H9 (cell line): ENCODE data around the gene GHRHR. TPM values are rescaled to one million over a fixed set of nuclear protein-coding genes. Genes with fewer than 3 reads are reported as not detected.

Experiments used
- DNase-seq: peaks from one replicate; pipeline ENCODE4 v3.0.0-alpha.2; 2017
- H2AFZ ChIP-seq: one replicate; pipeline ENCODE4 v1.6.1; 2013; ENCODE audit warnings: mild to moderate bottlenecking, low read length, control low read depth, moderate library complexity
- H2AK5ac ChIP-seq: 2 replicates; pipeline ENCODE4 v1.6.1; 2013; ENCODE audit warnings: low read length, control low read depth, mixed read lengths; ENCODE audit not compliant: insufficient read length
- H2BK120ac ChIP-seq: one replicate; pipeline ENCODE4 v1.6.1; 2013; ENCODE audit warnings: low read depth, mild to moderate bottlenecking, low read length, control low read depth, inconsistent platforms; ENCODE audit not compliant: poor library complexity, severe bottlenecking
- H2BK12ac ChIP-seq: 2 replicates; pipeline ENCODE4 v1.6.1; 2013; ENCODE audit warnings: low read length, control low read depth, mixed read lengths, low read depth; ENCODE audit not compliant: insufficient read length
- H2BK15ac ChIP-seq: 2 replicates; pipeline ENCODE4 v1.6.1; 2013; ENCODE audit warnings: low read depth, low read length, control low read depth
- H2BK20ac ChIP-seq: one replicate; pipeline ENCODE4 v1.6.1; 2013; ENCODE audit warnings: low read depth, mild to moderate bottlenecking, low read length, control low read depth, inconsistent platforms; ENCODE audit not compliant: poor library complexity, severe bottlenecking
- H2BK5ac ChIP-seq: 2 replicates; pipeline ENCODE4 v1.6.1; 2013; ENCODE audit warnings: low read length, control low read depth, mixed read lengths; ENCODE audit not compliant: insufficient read length
- H3K14ac ChIP-seq: 2 replicates; pipeline ENCODE4 v1.6.1; 2013; ENCODE audit warnings: low read length, control low read depth; ENCODE audit not compliant: insufficient read depth
- H3K18ac ChIP-seq: 2 replicates; pipeline ENCODE4 v1.6.1; 2013; ENCODE audit warnings: low read depth, mild to moderate bottlenecking, mixed read lengths, low read length, control low read depth; ENCODE audit not compliant: insufficient read length
- H3K23ac ChIP-seq: 2 replicates; pipeline ENCODE4 v1.6.1; 2013; ENCODE audit warnings: low read length, control low read depth, mixed read lengths, low read depth; ENCODE audit not compliant: insufficient read length
- H3K23me2 ChIP-seq: 2 replicates; pipeline ENCODE4 v1.6.1; 2013; ENCODE audit warnings: low read depth, mild to moderate bottlenecking, mixed read lengths, low read length, control low read depth; ENCODE audit not compliant: insufficient read length, poor library complexity, severe bottlenecking
- H3K27ac ChIP-seq: 2 replicates; pipeline ENCODE4 v1.5.1; 2013; ENCODE audit warnings: low read length, control low read depth, mixed read lengths, low read depth; ENCODE audit not compliant: insufficient read length
- H3K27me3 ChIP-seq: 2 replicates; pipeline ENCODE4 v1.6.1; 2013; ENCODE audit warnings: low read length, control low read depth, inconsistent platforms; ENCODE audit not compliant: insufficient read depth
- H3K4ac ChIP-seq: 2 replicates; pipeline ENCODE4 v1.6.1; 2013; ENCODE audit warnings: low read depth, mild to moderate bottlenecking, control low read depth, inconsistent platforms, low read length, moderate library complexity
- H3K4me1 ChIP-seq: 2 replicates; pipeline ENCODE4 v1.6.1; 2013; ENCODE audit warnings: low read length, control low read depth, inconsistent platforms; ENCODE audit not compliant: insufficient read depth
- H3K4me2 ChIP-seq: 2 replicates; pipeline ENCODE4 v1.6.1; 2013; ENCODE audit warnings: low read length, control low read depth, mixed read lengths; ENCODE audit not compliant: insufficient read length, insufficient read depth
- H3K56ac ChIP-seq: 2 replicates; pipeline ENCODE4 v1.6.1; 2013; ENCODE audit warnings: low read depth, mild to moderate bottlenecking, mixed read lengths, low read length, control low read depth; ENCODE audit not compliant: insufficient read length
- H3K79me1 ChIP-seq: 2 replicates; pipeline ENCODE4 v1.6.1; 2013; ENCODE audit warnings: low read depth, mild to moderate bottlenecking, moderate library complexity, low read length, control low read depth, inconsistent platforms; ENCODE audit not compliant: insufficient read depth, poor library complexity, severe bottlenecking
- H3K79me2 ChIP-seq: 2 replicates; pipeline ENCODE4 v1.6.1; 2013; ENCODE audit warnings: low read length, control low read depth, inconsistent platforms; ENCODE audit not compliant: insufficient read depth
- H3K9ac ChIP-seq: 2 replicates; pipeline ENCODE4 v1.6.1; 2013; ENCODE audit warnings: low read length, control low read depth, mixed read lengths; ENCODE audit not compliant: insufficient read length; ENCODE audit errors: extremely low read depth
- H3K9me3 ChIP-seq: one replicate; pipeline ENCODE4 v1.6.1; 2013; ENCODE audit warnings: low read depth, low read length, inconsistent platforms; ENCODE audit not compliant: control insufficient read depth
- H3T11ph ChIP-seq: one replicate; pipeline ENCODE4 v1.6.1; 2013; ENCODE audit warnings: mild to moderate bottlenecking, low read length, control low read depth, inconsistent platforms
- H4K20me1 ChIP-seq: one replicate; pipeline ENCODE4 v1.6.1; 2013; ENCODE audit not compliant: control insufficient read depth, insufficient read length, insufficient read depth
- H4K5ac ChIP-seq: 2 replicates; pipeline ENCODE4 v1.6.1; 2013; ENCODE audit warnings: low read depth, mild to moderate bottlenecking, mixed read lengths, low read length, control low read depth; ENCODE audit not compliant: insufficient read length
- H4K8ac ChIP-seq: replicated peaks from 2 replicates; pipeline ENCODE4 v1.6.1; 2013; ENCODE audit warnings: low read length, control low read depth, mixed read lengths, low read depth; ENCODE audit not compliant: insufficient read length
- H4K91ac ChIP-seq: 2 replicates; pipeline ENCODE4 v1.6.1; 2013; ENCODE audit warnings: low read depth, mild to moderate bottlenecking, moderate library complexity, mixed read lengths, low read length, control low read depth; ENCODE audit not compliant: insufficient read length
- H3K27ac Mint-ChIP-seq, 3 experiments: 2 replicates in 2 of 3; 3 replicates in 1 of 3; pipeline ENCODE4 v1.8.0; 2020 to 2021; ENCODE audit warnings: mixed read lengths in 3 of 3, mild to moderate bottlenecking in 1 of 3, moderate library complexity in 1 of 3
- H3K27me3 Mint-ChIP-seq: 2 replicates; pipeline ENCODE4 v1.8.0; 2021; ENCODE audit warnings: low read depth, mild to moderate bottlenecking, moderate library complexity, mixed read lengths
- H3K36me3 Mint-ChIP-seq, 3 experiments: 2 replicates in 2 of 3; 3 replicates in 1 of 3; pipeline ENCODE4 v1.8.0; 2020 to 2021; ENCODE audit warnings: low read depth in 3 of 3, mixed read lengths in 3 of 3; ENCODE audit not compliant: insufficient read depth in 1 of 3
- H3K4me1 Mint-ChIP-seq, 2 experiments: 2 replicates each; pipeline ENCODE4 v1.8.0; 2020; ENCODE audit warnings: mixed read lengths in 2 of 2
- H3K4me3 Mint-ChIP-seq, 2 experiments: 2 replicates in 1 of 2; 3 replicates in 1 of 2; pipeline ENCODE4 v1.8.0; 2020 to 2021; ENCODE audit warnings: mild to moderate bottlenecking in 2 of 2, mixed read lengths in 2 of 2, moderate library complexity in 1 of 2
- H3K9me3 Mint-ChIP-seq, 2 experiments: 2 replicates in 1 of 2; 3 replicates in 1 of 2; pipeline ENCODE4 v1.8.0; 2020; ENCODE audit warnings: mild to moderate bottlenecking in 2 of 2, mixed read lengths in 2 of 2, moderate library complexity in 1 of 2
- CTCF ChIP-seq: fragments of 200-600 bp; sonication (generic); conservative IDR thresholded peaks from 3 replicates; pipeline ENCODE4 v1.8.0; 2021; ENCODE audit warnings: antibody characterized with exemption, mild to moderate bottlenecking
- WGBS: extraction: QIAGEN DNeasy Blood & Tissue Kit; methylation state at CpG from one replicate; pipeline ENCODE4 v1.1.7; 2013; ENCODE audit warnings: missing lambda C conversion rate, low lambda C conversion rate, mixed read lengths; ENCODE audit not compliant: insufficient read length; ENCODE audit errors: extremely low coverage; 5-methylcytosine and 5-hydroxymethylcytosine counted together
- total RNA-seq: library from RNA; stranded (reverse); gene quantifications from 2 replicates; pipeline ENCODE4 v1.2.1, GENCODE V29; 2021

The GHRHR gene
- total RNA-seq, 1 experiment from 2014 or later: 7.4 TPM

- no peaks in the 10 kb centered on the region; the same call in 1 of the 2 replicates for H3K27me3 ChIP-seq
- H3K36me3 Mint-ChIP-seq: no peaks in the 10 kb centered on the region
- no CpG with 5 or more reads among the region's 5 CpGs for WGBS
- no peak overlapping the region for H2BK5ac ChIP-seq
- H2BK20ac ChIP-seq: no peak overlapping the region
- no peak overlapping the region for H3K27ac Mint-ChIP-seq
- H2AFZ ChIP-seq: no peak overlapping the region
- no peak for DNase-seq
- H3K56ac ChIP-seq: no peak overlapping the region
- H3K9me3 Mint-ChIP-seq: no peaks in the 10 kb centered on the region
- no peaks in the 10 kb centered on the region for H3K9me3 ChIP-seq
- H4K20me1 ChIP-seq: no peaks in the 10 kb centered on the region
- no peak for TF ChIP-seq CTCF
- H2AK5ac ChIP-seq: no peak overlapping the region
- H3K4me1 ChIP-seq: no peaks in the 10 kb centered on the region
- peaks cover 3% of the 10 kb centered on the region for H3K23me2 ChIP-seq
- H4K8ac ChIP-seq: no peak overlapping the region
- no peak overlapping the region for H3K4me2 ChIP-seq
- no peak overlapping the region for H4K91ac ChIP-seq
- H2BK15ac ChIP-seq: no peak overlapping the region
- no peak overlapping the region for H3K4ac ChIP-seq
- no peak overlapping the region for H3K23ac ChIP-seq
- no peak overlapping the region for H3K9ac ChIP-seq
- H4K5ac ChIP-seq: no peak overlapping the region
- no peak overlapping the region for H3K18ac ChIP-seq
- H3K79me1 ChIP-seq: no peaks in the 10 kb centered on the region
- no peak overlapping the region for H3K4me3 Mint-ChIP-seq
- H3K27ac ChIP-seq: no peak overlapping the region
- peaks cover 6 to 19% of the 10 kb centered on the region in 2 experiments for H3K4me1 Mint-ChIP-seq
- no peak overlapping the region for H3K14ac ChIP-seq
- peaks cover 75% of the 10 kb centered on the region for H3K27me3 Mint-ChIP-seq
- H3K79me2 ChIP-seq: no peaks in the 10 kb centered on the region
- no peak overlapping the region for H3T11ph ChIP-seq
- no peak overlapping the region for H2BK12ac ChIP-seq
- H2BK120ac ChIP-seq: no peak overlapping the region
Observed at GRCh38 chr7:30934225-30934624, 29.5 kb upstream of the GHRHR start.
